ENCODE results near the gene LSM14B.

The LSM14B gene

GRCh38 chr20:62165762-62166399 lies 43.6 kb downstream of the LSM14B start:
- no peak for DNase-seq

GRCh38 chr20:62167474-62167873 lies 45.2 kb downstream of the LSM14B start:
- no peak for DNase-seq

GRCh38 chr20:62168061-62168460 lies 45.8 kb downstream of the LSM14B start:
- no peak for DNase-seq

GRCh38 chr20:62168890-62169435 lies 46.7 kb downstream of the LSM14B start:
- no peak for DNase-seq

- no peak for DNase-seq
Observed at GRCh38 chr20:62170536-62170935, 48.3 kb downstream of the LSM14B start.

- DNase-seq: no peak
Observed at GRCh38 chr20:62171245-62171644, 49.0 kb downstream of the LSM14B start.

- no peak for DNase-seq
Observed at GRCh38 chr20:62172666-62173065, 50.4 kb downstream of the LSM14B start.

- no peak for DNase-seq
Observed at GRCh38 chr20:62174021-62174804, 51.9 kb downstream of the LSM14B start.

GRCh38 chr20:62174870-62175624 lies 52.8 kb downstream of the LSM14B start:
- no peak for DNase-seq

- no peak for DNase-seq
Observed at GRCh38 chr20:62175711-62176110, 53.4 kb downstream of the LSM14B start.

- no peak for DNase-seq
Observed at GRCh38 chr20:62176866-62177265, 54.6 kb downstream of the LSM14B start.

- DNase-seq: no peak
Observed at GRCh38 chr20:62177307-62177706, 55.0 kb downstream of the LSM14B start.

GRCh38 chr20:62178316-62179161 lies 56.3 kb downstream of the LSM14B start:
- DNase-seq: no peak

GRCh38 chr20:62179162-62179504 lies 56.9 kb downstream of the LSM14B start:
- no peak for DNase-seq

GRCh38 chr20:62181808-62182207 lies 59.5 kb downstream of the LSM14B start:
- DNase-seq: no peak

- DNase-seq: peak; percentile 95
Observed at GRCh38 chr20:62182469-62183425, 60.5 kb downstream of the LSM14B start, which contains the start of gene MTG2. Gene MTG2 (plus strand): TSS chr20:62183028. CDS start chr20:62193421, 10,393 bp downstream.

- no peak for DNase-seq
Observed at GRCh38 chr20:62183426-62184142, 61.3 kb downstream of the LSM14B start.
